SK-N-SH (cell line): ENCODE results near the gene IRF2. TPM values are rescaled to one million over a fixed set of nuclear protein-coding genes. Genes with fewer than 3 reads are reported as not detected.
A peak's percentile ranks its signal among the peaks of the same experiment; 100 is the strongest.

Experiments
- CTCF ChIA-PET: fragments of 300-600, 350-600 bp; formaldehyde crosslinking; extraction: SDS; loops from one replicate; lab custom pipeline; 2021; lab: Yijun Ruan, JAX
- POLR2A ChIA-PET: fragments of 350-600 bp; sonication (Branson Sonifier 250); formaldehyde crosslinking; extraction: SDS; loops from one replicate; lab custom pipeline; 2020; ENCODE audit warnings: antibody characterized with exemption, inconsistent platforms; lab: Yijun Ruan, JAX
- DNase-seq: peaks from one replicate; pipeline ENCODE4 v3.0.0; 2012
- H2AFZ ChIP-seq: fragments of 200-600 bp; sonication (generic); 2 replicates; pipeline ENCODE4 v1.8.1; 2016; ENCODE audit warnings: antibody characterized with exemption, mild to moderate bottlenecking, low read depth
- H3F3A ChIP-seq: fragments of 200-600 bp; sonication (generic); replicated peaks from 2 replicates; pipeline ENCODE3; 2016; ENCODE audit warnings: antibody characterized with exemption, mild to moderate bottlenecking; ENCODE audit not compliant: insufficient read depth
- H3K27ac ChIP-seq, 2 experiments: fragments of 200-500 bp in 1 of 2; fragments of 200-600 bp in 1 of 2; sonication (Bioruptor generic) in 1 of 2; sonication (generic), shearing (Covaris generic) in 1 of 2; 2 replicates each; pipeline versions ENCODE4 v1.5.1 to v1.6.1; 2014 to 2016; ENCODE audit warnings: low read depth in 2 of 2, inconsistent platforms in 1 of 2, low read length in 1 of 2, mild to moderate bottlenecking in 1 of 2, mixed read lengths in 1 of 2
- H3K27me3 ChIP-seq: fragments of 200-600 bp; sonication (generic), shearing (Covaris generic); 2 replicates; pipeline ENCODE4 v1.6.1; 2016; ENCODE audit warnings: mixed run types; ENCODE audit not compliant: insufficient read depth
- H3K36me3 ChIP-seq, 2 experiments: fragments of 200-500 bp in 1 of 2; fragments of 200-600 bp in 1 of 2; sonication (Bioruptor generic) in 1 of 2; sonication (generic) in 1 of 2; replicated peaks in 1 of 2; 2 replicates each; pipeline versions ENCODE3 to v1.5.1; 2014 to 2016; ENCODE audit warnings: low read length in 1 of 2, mild to moderate bottlenecking in 1 of 2; ENCODE audit not compliant: insufficient read depth in 2 of 2, control insufficient read depth in 1 of 2
- H3K4me1 ChIP-seq, 2 experiments: fragments of 200-500 bp in 1 of 2; fragments of 200-600 bp in 1 of 2; sonication (Bioruptor generic) in 1 of 2; sonication (generic), shearing (Covaris generic) in 1 of 2; 2 replicates each; pipeline versions ENCODE4 v1.5.1 to v1.6.1; 2014 to 2016; ENCODE audit warnings: low read depth in 1 of 2, low read length in 1 of 2, mixed run types in 1 of 2; ENCODE audit not compliant: insufficient read depth in 2 of 2, control insufficient read depth in 1 of 2
- H3K4me2 ChIP-seq: fragments of 200-600 bp; sonication (generic), shearing (Covaris generic); 2 replicates; pipeline ENCODE4 v1.6.1; 2017; ENCODE audit warnings: mixed run types
- H3K4me3 ChIP-seq, 2 experiments: fragments of 200-500 bp in 1 of 2; fragments of 200-600 bp in 1 of 2; sonication (Bioruptor generic) in 1 of 2; sonication (generic), shearing (Covaris generic) in 1 of 2; 2 replicates each; pipeline versions ENCODE4 v1.5.1 to v1.8.1; 2014 to 2016; ENCODE audit warnings: low read depth in 2 of 2, inconsistent platforms in 1 of 2, low read length in 1 of 2, mild to moderate bottlenecking in 1 of 2, mixed read lengths in 1 of 2, moderate library complexity in 1 of 2
- H3K79me2 ChIP-seq: fragments of 200-600 bp; sonication (generic); 2 replicates; pipeline ENCODE4 v1.8.1; 2017; ENCODE audit warnings: mild to moderate bottlenecking; ENCODE audit not compliant: insufficient read depth
- H3K9ac ChIP-seq: fragments of 200-600 bp; sonication (generic); 2 replicates; pipeline ENCODE4 v1.6.1; 2017; ENCODE audit warnings: mixed run types
- H3K9me2 ChIP-seq: fragments of 200-600 bp; sonication (generic); 2 replicates; pipeline ENCODE4 v1.6.1; 2017; ENCODE audit warnings: mixed run types
- H3K9me3 ChIP-seq: fragments of 200-600 bp; sonication (generic); 2 replicates; pipeline ENCODE4 v1.6.1; 2017; ENCODE audit warnings: mixed run types, mild to moderate bottlenecking, moderate library complexity
- H4K20me1 ChIP-seq: fragments of 200-600 bp; sonication (generic); 2 replicates; pipeline ENCODE4 v1.6.1; 2017; ENCODE audit warnings: mild to moderate bottlenecking, mixed run types; ENCODE audit not compliant: insufficient read depth
- ELF1 ChIP-seq: IDR thresholded peaks from 2 replicates; pipeline ENCODE4 v1.4.0; 2012
- FOXM1 ChIP-seq: IDR thresholded peaks from 2 replicates; pipeline ENCODE4 v1.4.0; 2012; ENCODE audit warnings: low read depth, mild to moderate bottlenecking
- GABPA ChIP-seq: IDR thresholded peaks from 2 replicates; pipeline ENCODE4 v1.4.0; 2012; ENCODE audit warnings: low read depth, mild to moderate bottlenecking
- JUND ChIP-seq: IDR thresholded peaks from 2 replicates; pipeline ENCODE4 v1.4.0; 2012
- MXI1 ChIP-seq: IDR thresholded peaks from 2 replicates; pipeline ENCODE4 v1.6.1; 2012; ENCODE audit warnings: mild to moderate bottlenecking, low read depth, low read length, improper control_type of control experiment
- NRF1 ChIP-seq: IDR thresholded peaks from 2 replicates; pipeline ENCODE4 v1.6.1; 2012; ENCODE audit warnings: low read depth, mild to moderate bottlenecking, low read length
- POLR2AphosphoS5 ChIP-seq: IDR thresholded peaks from 2 replicates; pipeline ENCODE4 v1.6.1; 2012; ENCODE audit warnings: low read depth, low read length
- RFX5 ChIP-seq: IDR thresholded peaks from 2 replicates; pipeline ENCODE4 v1.6.1; 2012; ENCODE audit warnings: mild to moderate bottlenecking, improper control_type of control experiment, low read length
- RXRA ChIP-seq: IDR thresholded peaks from 2 replicates; pipeline ENCODE4 v1.4.0; 2012; ENCODE audit warnings: low read depth, mild to moderate bottlenecking, borderline replicate concordance
- SMC3 ChIP-seq: IDR thresholded peaks from 2 replicates; pipeline ENCODE4 v1.6.1; 2012; ENCODE audit warnings: low read depth, low read length, improper control_type of control experiment
- TEAD4 ChIP-seq: IDR thresholded peaks from 2 replicates; pipeline ENCODE4 v1.4.0; 2012; ENCODE audit warnings: mild to moderate bottlenecking, borderline replicate concordance; ENCODE audit not compliant: insufficient read depth
- WGBS: methylation state at CpG from one replicate; pipeline ENCODE4 v1.1.6; 2017; ENCODE audit warnings: low lambda C conversion rate; 5-methylcytosine and 5-hydroxymethylcytosine counted together
- polyA plus RNA-seq, 3 experiments: library from polyadenylated mRNA; depleted of rRNA; stranded (reverse); fragments of >200 nt; gene quantifications; 2 replicates each; pipeline ENCODE4 v1.2.3, GENCODE V29; 2012
- TF ChIP-seq, protein P1 (sequence below): fragments of 150-350 bp; IDR thresholded peaks from 2 replicates; pipeline ENCODE4 v1.6.1; 2016; ENCODE audit warnings: mild to moderate bottlenecking, low read depth, low read length
- TF ChIP-seq, protein P2 (sequence below): IDR thresholded peaks from 2 replicates; pipeline ENCODE4; 2012
- TF ChIP-seq, protein P3 (sequence below): IDR thresholded peaks from 2 replicates; pipeline ENCODE4 v1.6.1; 2012; ENCODE audit warnings: mild to moderate bottlenecking, low read depth, low read length, moderate library complexity
- TF ChIP-seq, protein P4 (sequence below): IDR thresholded peaks from 2 replicates; pipeline ENCODE4 v1.4.0; 2012; ENCODE audit warnings: low read depth
- TF ChIP-seq, protein P5 (sequence below): IDR thresholded peaks from 2 replicates; pipeline ENCODE4 v1.4.0; 2012; ENCODE audit warnings: low read depth, borderline replicate concordance

Gene IRF2
- polyA plus RNA-seq, 1 of the 3 experiments (the other 2 are of a cell fraction), result 23.3 TPM

DNA sequence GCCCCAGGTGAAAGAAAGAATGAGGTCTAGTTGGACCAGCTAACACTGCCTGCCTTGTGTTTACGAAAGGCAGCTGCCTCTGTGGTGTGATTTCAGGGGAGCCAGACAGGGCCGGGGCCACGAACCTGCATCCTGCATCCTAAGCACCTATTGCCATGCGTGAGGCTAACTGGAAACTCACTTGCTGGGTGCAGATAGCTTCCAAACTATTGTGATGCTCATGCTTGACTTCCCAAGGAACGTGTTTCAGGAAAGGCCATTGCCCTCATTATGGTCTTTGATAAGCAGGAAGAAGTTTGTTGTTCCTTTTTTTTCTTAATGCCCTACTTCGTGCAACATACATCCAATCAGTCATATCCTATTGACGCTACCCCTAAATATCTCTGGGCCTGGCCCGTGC is 2.3 kb upstream of the IRF2 start:
- Histone ChIP-seq H3K4me2 (peak overlapping the region; percentile 33; the same call in 1 of the 2 replicates), H3K27me3 (no peaks in the 10 kb centered on the region), H3K9me3 (no peaks in the 10 kb centered on the region)
- DNase-seq, result no peak
- 94% methylated on average over 5 of the region's 8 CpGs for WGBS
- TF ChIP-seq POLR2AphosphoS5 (no peak), ELF1 (no peak), FOXM1 (no peak), JUND (no peak), NRF1 (no peak), TEAD4 (no peak), RFX5 (no peak)
- TF ChIP-seq, protein P1, sequence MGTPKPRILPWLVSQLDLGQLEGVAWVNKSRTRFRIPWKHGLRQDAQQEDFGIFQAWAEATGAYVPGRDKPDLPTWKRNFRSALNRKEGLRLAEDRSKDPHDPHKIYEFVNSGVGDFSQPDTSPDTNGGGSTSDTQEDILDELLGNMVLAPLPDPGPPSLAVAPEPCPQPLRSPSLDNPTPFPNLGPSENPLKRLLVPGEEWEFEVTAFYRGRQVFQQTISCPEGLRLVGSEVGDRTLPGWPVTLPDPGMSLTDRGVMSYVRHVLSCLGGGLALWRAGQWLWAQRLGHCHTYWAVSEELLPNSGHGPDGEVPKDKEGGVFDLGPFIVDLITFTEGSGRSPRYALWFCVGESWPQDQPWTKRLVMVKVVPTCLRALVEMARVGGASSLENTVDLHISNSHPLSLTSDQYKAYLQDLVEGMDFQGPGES, result no peak
- TF ChIP-seq, protein P2, sequence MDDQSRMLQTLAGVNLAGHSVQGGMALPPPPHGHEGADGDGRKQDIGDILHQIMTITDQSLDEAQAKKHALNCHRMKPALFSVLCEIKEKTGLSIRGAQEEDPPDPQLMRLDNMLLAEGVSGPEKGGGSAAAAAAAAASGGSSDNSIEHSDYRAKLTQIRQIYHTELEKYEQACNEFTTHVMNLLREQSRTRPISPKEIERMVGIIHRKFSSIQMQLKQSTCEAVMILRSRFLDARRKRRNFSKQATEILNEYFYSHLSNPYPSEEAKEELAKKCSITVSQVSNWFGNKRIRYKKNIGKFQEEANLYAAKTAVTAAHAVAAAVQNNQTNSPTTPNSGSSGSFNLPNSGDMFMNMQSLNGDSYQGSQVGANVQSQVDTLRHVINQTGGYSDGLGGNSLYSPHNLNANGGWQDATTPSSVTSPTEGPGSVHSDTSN, result no peak
- TF ChIP-seq, protein P3, sequence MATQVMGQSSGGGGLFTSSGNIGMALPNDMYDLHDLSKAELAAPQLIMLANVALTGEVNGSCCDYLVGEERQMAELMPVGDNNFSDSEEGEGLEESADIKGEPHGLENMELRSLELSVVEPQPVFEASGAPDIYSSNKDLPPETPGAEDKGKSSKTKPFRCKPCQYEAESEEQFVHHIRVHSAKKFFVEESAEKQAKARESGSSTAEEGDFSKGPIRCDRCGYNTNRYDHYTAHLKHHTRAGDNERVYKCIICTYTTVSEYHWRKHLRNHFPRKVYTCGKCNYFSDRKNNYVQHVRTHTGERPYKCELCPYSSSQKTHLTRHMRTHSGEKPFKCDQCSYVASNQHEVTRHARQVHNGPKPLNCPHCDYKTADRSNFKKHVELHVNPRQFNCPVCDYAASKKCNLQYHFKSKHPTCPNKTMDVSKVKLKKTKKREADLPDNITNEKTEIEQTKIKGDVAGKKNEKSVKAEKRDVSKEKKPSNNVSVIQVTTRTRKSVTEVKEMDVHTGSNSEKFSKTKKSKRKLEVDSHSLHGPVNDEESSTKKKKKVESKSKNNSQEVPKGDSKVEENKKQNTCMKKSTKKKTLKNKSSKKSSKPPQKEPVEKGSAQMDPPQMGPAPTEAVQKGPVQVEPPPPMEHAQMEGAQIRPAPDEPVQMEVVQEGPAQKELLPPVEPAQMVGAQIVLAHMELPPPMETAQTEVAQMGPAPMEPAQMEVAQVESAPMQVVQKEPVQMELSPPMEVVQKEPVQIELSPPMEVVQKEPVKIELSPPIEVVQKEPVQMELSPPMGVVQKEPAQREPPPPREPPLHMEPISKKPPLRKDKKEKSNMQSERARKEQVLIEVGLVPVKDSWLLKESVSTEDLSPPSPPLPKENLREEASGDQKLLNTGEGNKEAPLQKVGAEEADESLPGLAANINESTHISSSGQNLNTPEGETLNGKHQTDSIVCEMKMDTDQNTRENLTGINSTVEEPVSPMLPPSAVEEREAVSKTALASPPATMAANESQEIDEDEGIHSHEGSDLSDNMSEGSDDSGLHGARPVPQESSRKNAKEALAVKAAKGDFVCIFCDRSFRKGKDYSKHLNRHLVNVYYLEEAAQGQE, result no peak
- TF ChIP-seq, all 33 proteins: peak for 0
- POLR2A ChIA-PET, result no interaction called here
- Histone ChIP-seq H3K4me1 (peaks cover 0 to 21% of the 10 kb centered on the region in 2 experiments; a peak in 2 of 4 replicates), H3K36me3 (no peaks in the 10 kb centered on the region), H3K79me2 (peaks cover 30% of the 10 kb centered on the region), H3K27ac (no peak overlapping the region), H4K20me1 (no peaks in the 10 kb centered on the region; the same call in 1 of the 2 replicates), H2AFZ (no peak overlapping the region), H3K9me2 (no peaks in the 10 kb centered on the region), H3K4me3 (no peak overlapping the region), H3K9ac (no peak overlapping the region), H3F3A (peaks cover 4% of the 10 kb centered on the region)
- CTCF ChIA-PET, result no interaction called here

DNA sequence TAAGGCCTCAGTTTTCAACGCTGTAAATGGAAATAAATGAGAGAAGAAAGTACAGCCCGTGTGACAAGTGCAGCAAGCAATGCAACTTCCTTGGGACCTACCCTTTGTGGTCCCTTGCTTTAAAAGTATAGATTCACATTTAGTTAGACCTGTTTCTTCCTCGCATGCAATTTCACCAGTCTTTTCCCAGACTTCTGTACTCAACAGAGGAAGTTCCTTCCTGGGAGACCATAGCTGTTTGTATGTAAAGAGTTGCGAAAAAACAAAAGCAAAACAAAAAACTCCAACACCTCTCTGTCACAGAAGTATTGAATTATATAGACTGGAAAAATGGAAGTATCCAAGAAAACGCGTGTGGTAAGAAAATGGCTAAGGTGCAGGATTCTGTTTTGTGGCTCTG is 1.1 kb upstream of the IRF2 start:
- peak overlapping the region; percentile 95 for H3K4me2 ChIP-seq
- peaks cover 10% of the 10 kb centered on the region for H3F3A ChIP-seq
- no peaks in the 10 kb centered on the region for H3K27me3 ChIP-seq
- 0 out of 2 replicates have a peak overlapping the region, but pooled peaks have one; percentile 88 for H2AFZ ChIP-seq
- no peaks in the 10 kb centered on the region for H3K36me3 ChIP-seq
- DNase-seq, result no peak
- POLR2A ChIA-PET, result interaction anchor here (1.1 to 1.5 kb wide), 2 partner anchors 24 to 211 kb away, joined by 3 to 7 read pairs; no protein-coding TSS in a partner anchor
- peak overlapping the region; percentile 60 to 75 for H3K4me3 ChIP-seq
- H3K79me2 ChIP-seq, result peaks cover 42% of the 10 kb centered on the region
- CTCF ChIA-PET, result interaction anchor here (2.8 kb wide), 1 partner anchor 212 kb away, joined by 13 read pairs; no protein-coding TSS in a partner anchor
- H3K9me3 ChIP-seq, result no peaks in the 10 kb centered on the region
- H3K27ac ChIP-seq, result peak overlapping the region; percentile 81 to 90; a peak in 2 of 4 replicates
- peak overlapping the region; percentile 95 for H3K9ac ChIP-seq
- H4K20me1 ChIP-seq, result peaks cover 2% of the 10 kb centered on the region; the same call in 1 of the 2 replicates
- H3K9me2 ChIP-seq, result no peaks in the 10 kb centered on the region
- peaks cover 0 to 28% of the 10 kb centered on the region in 2 experiments; a peak in 2 of 4 replicates for H3K4me1 ChIP-seq
- 73% methylated on average over 6 of the region's 6 CpGs for WGBS
- no peak for TF ChIP-seq RXRA
- TF ChIP-seq, protein P4, sequence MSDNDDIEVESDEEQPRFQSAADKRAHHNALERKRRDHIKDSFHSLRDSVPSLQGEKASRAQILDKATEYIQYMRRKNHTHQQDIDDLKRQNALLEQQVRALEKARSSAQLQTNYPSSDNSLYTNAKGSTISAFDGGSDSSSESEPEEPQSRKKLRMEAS, result no peak
- TF ChIP-seq GABPA, result no peak
- TF ChIP-seq SMC3, result no peak
- no peak for TF ChIP-seq MXI1
- no peak for TF ChIP-seq JUND
- TF ChIP-seq, protein P5, sequence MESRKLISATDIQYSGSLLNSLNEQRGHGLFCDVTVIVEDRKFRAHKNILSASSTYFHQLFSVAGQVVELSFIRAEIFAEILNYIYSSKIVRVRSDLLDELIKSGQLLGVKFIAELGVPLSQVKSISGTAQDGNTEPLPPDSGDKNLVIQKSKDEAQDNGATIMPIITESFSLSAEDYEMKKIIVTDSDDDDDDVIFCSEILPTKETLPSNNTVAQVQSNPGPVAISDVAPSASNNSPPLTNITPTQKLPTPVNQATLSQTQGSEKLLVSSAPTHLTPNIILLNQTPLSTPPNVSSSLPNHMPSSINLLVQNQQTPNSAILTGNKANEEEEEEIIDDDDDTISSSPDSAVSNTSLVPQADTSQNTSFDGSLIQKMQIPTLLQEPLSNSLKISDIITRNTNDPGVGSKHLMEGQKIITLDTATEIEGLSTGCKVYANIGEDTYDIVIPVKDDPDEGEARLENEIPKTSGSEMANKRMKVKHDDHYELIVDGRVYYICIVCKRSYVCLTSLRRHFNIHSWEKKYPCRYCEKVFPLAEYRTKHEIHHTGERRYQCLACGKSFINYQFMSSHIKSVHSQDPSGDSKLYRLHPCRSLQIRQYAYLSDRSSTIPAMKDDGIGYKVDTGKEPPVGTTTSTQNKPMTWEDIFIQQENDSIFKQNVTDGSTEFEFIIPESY, result no peak
- no peak for TF ChIP-seq RFX5
